GM06990 (cell line): ENCODE data around the gene IQUB.

Experiments used
- DNase-seq: peaks from one replicate; pipeline ENCODE4 v3.0.0-alpha.2; 2011; ENCODE audit not compliant: insufficient read length; ENCODE audit errors: extremely low read depth
- H3K27me3 ChIP-seq: replicated peaks from 2 replicates; pipeline ENCODE4 v1.6.0; 2011; ENCODE audit warnings: low read length; ENCODE audit not compliant: control insufficient read depth, insufficient read depth
- H3K36me3 ChIP-seq: 2 replicates; pipeline ENCODE4 v1.5.1; 2011; ENCODE audit warnings: low read length; ENCODE audit not compliant: control insufficient read depth, insufficient read depth
- H3K4me3 ChIP-seq: replicated peaks from 2 replicates; pipeline ENCODE4 v1.5.1; 2011; ENCODE audit warnings: low read depth, mild to moderate bottlenecking, control low read depth, low read length
- TF ChIP-seq, protein P1 (sequence below): IDR thresholded peaks from 2 replicates; pipeline ENCODE4 v1.5.1; 2011; ENCODE audit warnings: low read length, control low read depth, mild to moderate bottlenecking, inconsistent platforms; ENCODE audit not compliant: insufficient read depth, poor library complexity, severe bottlenecking

IQUB gene

DNA sequence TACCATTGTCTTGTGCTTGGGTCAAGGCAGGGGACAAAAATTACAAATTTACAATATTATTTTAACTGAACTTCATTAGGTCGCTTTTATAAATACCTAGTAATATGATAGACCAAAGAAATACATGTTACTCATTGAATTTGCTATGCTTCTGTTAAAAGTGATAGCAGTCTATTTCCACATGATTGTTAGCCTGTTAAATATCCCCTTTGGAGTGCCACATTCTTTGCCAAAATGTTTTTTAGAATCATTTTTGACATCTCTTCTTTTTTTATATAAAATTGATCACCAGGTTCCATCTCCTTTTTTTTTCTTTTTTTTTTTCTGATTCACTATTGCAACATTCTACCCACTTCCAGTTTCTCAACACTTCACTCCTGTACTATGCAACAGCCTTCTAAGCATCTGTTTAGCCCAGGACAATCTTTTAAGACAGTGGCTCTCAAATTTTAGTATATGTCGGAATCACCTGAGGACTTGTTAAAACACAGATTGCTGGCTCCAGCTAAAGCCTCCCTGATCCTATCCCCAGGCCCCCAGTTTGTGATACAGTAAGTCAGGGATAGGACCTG, 39.6 kb upstream of the IQUB start:
- DNase-seq: no peak
- Histone ChIP-seq H3K4me3 (no peak overlapping the region), H3K36me3 (no peaks in the 10 kb centered on the region), H3K27me3 (no peaks in the 10 kb centered on the region)
- TF ChIP-seq, protein P1, sequence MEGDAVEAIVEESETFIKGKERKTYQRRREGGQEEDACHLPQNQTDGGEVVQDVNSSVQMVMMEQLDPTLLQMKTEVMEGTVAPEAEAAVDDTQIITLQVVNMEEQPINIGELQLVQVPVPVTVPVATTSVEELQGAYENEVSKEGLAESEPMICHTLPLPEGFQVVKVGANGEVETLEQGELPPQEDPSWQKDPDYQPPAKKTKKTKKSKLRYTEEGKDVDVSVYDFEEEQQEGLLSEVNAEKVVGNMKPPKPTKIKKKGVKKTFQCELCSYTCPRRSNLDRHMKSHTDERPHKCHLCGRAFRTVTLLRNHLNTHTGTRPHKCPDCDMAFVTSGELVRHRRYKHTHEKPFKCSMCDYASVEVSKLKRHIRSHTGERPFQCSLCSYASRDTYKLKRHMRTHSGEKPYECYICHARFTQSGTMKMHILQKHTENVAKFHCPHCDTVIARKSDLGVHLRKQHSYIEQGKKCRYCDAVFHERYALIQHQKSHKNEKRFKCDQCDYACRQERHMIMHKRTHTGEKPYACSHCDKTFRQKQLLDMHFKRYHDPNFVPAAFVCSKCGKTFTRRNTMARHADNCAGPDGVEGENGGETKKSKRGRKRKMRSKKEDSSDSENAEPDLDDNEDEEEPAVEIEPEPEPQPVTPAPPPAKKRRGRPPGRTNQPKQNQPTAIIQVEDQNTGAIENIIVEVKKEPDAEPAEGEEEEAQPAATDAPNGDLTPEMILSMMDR: no peak

DNA sequence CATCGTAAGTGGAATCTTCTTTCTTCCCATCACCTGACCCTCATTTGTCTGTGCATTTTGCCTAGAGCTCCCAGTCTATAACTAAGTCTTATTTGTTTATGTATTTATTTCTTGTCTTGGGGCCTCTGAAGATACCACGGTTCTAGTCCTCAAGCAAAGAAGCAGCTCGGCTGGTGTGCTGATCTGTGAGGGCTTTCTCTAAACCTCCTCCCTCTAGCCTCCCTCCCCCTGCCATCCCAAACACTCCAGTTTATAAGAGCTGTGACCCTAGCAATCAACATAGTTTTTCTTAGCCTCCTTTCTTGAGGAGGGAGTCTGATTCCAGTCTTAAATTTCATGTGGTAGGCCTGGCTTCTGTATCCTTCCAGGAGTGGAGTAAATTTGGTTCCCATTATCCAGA, 38.9 kb upstream of the IQUB start:
- H3K4me3 ChIP-seq: no peak overlapping the region
- TF ChIP-seq, protein P1: no peak
- H3K36me3 ChIP-seq: no peaks in the 10 kb centered on the region
- H3K27me3 ChIP-seq: no peaks in the 10 kb centered on the region
- no peak for DNase-seq

DNA sequence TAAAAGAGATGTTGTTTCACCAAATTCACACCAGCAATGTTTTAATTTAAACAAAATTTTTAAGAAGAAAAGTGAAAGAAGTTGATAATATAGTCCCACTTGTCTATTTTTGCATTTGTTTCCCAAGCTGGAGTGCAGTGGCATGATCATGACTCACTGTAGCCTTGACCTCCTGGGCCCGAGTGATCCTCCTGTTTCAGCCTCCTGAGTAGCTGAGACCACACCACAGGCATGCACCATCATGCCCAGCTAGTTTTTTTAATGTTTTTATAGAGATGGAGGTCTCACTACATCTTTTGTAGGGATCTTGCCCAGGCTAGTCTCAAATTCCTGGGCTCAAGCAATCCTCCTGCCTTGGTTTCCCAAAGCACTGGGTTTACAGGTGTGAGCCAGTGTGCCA, 37.3 kb upstream of the IQUB start:
- TF ChIP-seq, protein P1: no peak
- DNase-seq: no peak

DNA sequence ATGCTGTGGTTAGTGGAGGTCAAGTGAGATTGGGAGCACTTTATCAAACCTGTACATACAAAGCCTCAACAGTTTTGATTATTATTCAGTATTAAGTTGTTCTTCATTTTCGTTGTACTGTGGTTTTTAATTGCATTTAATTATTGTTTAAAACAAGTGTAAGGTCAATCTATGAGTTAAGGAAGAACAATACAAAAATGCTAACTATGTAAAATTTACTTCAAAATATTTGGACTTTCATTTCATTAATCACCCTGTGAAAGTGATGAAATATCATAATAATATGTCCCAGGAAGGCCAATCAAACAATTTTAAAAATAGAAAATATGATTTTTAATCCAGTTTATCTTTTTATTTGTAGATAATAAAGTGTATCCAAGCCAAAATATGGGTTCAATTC, 36.8 kb upstream of the IQUB start:
- Histone ChIP-seq H3K36me3 (no peaks in the 10 kb centered on the region), H3K4me3 (no peak overlapping the region), H3K27me3 (no peaks in the 10 kb centered on the region)
- TF ChIP-seq, protein P1: no peak
- DNase-seq: no peak

More for the DNA sequence above, 37.3 kb upstream of the IQUB start:
- Histone ChIP-seq H3K27me3 (no peaks in the 10 kb centered on the region), H3K4me3 (no peak overlapping the region), H3K36me3 (no peaks in the 10 kb centered on the region)

DNA sequence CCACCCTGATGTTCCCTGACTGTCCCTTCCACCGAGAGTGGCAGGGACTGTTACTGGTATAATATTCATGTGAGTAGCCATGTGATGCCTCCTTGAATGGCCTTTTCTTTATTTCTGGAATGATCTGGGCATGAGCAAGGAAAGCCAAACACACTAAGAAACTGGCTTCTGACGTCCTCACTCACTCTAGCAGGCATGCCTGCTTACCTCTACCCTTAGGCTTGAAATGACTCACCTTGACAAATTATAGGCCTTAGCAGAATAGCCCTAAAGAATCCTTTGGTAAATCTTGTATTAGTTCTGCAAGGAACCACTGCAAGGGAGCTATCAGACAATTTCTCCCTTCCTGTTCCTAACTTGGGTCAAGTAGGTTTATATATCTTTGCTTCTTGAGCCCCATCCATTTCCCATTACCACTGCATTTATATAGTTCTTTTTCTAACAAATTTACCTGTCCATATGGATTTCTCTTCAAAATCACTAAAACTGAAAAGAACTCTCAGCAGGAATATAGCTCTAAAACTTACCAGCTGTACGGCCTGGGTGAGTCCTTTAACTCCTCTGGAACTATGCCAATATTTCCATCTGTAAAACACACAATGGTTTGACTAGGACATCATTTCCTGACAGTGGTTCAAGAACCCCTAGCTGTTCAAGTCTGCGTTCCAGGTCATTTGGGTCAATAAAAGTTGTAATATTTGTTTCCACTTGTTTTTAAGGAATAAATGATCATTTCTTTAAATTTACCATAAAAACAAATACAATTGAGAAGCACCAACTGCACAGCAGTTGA, 36.2 kb upstream of the IQUB start:
- H3K36me3 ChIP-seq: no peaks in the 10 kb centered on the region
- DNase-seq: no peak
- H3K4me3 ChIP-seq: no peak overlapping the region
- TF ChIP-seq, protein P1: no peak
- H3K27me3 ChIP-seq: no peaks in the 10 kb centered on the region
